OCI-LY1 (cell line): ENCODE measurements around the gene FBXL17.

Experiments used
- H2AFZ ChIP-seq: fragments of 200-600 bp; sonication (generic), shearing (Covaris generic); 2 replicates; pipeline ENCODE4 v1.6.0; 2014; ENCODE audit warnings: antibody characterized with exemption, mild to moderate bottlenecking, low read length
- H3F3A ChIP-seq: fragments of 200-600 bp; sonication (generic), shearing (Covaris generic); 2 replicates; pipeline ENCODE4 v1.6.0; 2014; ENCODE audit warnings: mild to moderate bottlenecking, antibody characterized with exemption, low read length, moderate library complexity; ENCODE audit not compliant: insufficient read depth
- H3K27ac ChIP-seq: fragments of 200-600 bp; sonication (generic); 2 replicates; pipeline ENCODE4 v1.5.1; 2014; ENCODE audit warnings: low read length, mixed run types, mild to moderate bottlenecking, low read depth; ENCODE audit not compliant: poor library complexity, severe bottlenecking
- H3K27me3 ChIP-seq: fragments of 200-600 bp; sonication (generic); 2 replicates; pipeline ENCODE4 v1.6.0; 2014; ENCODE audit warnings: antibody characterized with exemption, mild to moderate bottlenecking, low read length, moderate library complexity; ENCODE audit not compliant: insufficient read depth
- H3K36me3 ChIP-seq: fragments of 200-600 bp; sonication (generic); 2 replicates; pipeline ENCODE4 v1.6.1; 2014; ENCODE audit warnings: mild to moderate bottlenecking, antibody characterized with exemption, low read length, moderate library complexity, mixed read lengths; ENCODE audit not compliant: insufficient read depth
- H3K4me1 ChIP-seq: fragments of 200-600 bp; sonication (generic); 2 replicates; pipeline ENCODE4 v1.5.1; 2014; ENCODE audit warnings: mild to moderate bottlenecking, low read length, moderate library complexity; ENCODE audit not compliant: insufficient read depth, severe bottlenecking
- H3K4me2 ChIP-seq: fragments of 200-600 bp; sonication (generic), shearing (Covaris generic); 2 replicates; pipeline ENCODE4 v1.6.1; 2014; ENCODE audit warnings: low read length
- H3K4me3 ChIP-seq: fragments of 200-600 bp; sonication (generic); 2 replicates; pipeline ENCODE4 v1.5.1; 2014; ENCODE audit warnings: low read length, low read depth, mild to moderate bottlenecking, mixed read lengths; ENCODE audit not compliant: poor library complexity, severe bottlenecking
- H3K79me2 ChIP-seq: fragments of 200-600 bp; shearing (Covaris generic); 2 replicates; pipeline ENCODE4 v1.6.1; 2016; ENCODE audit warnings: mixed run types, low read length, mixed read lengths; ENCODE audit not compliant: insufficient read depth
- H3K9ac ChIP-seq: fragments of 200-600 bp; sonication (generic), shearing (Covaris generic); 2 replicates; pipeline ENCODE4 v1.6.1; 2014; ENCODE audit warnings: mild to moderate bottlenecking, low read length, mixed read lengths
- H3K9me2 ChIP-seq: fragments of 200-600 bp; sonication (generic), shearing (Covaris generic); 2 replicates; pipeline ENCODE4 v1.6.1; 2014; ENCODE audit warnings: low read depth, mild to moderate bottlenecking, low read length, mixed read lengths
- H3K9me3 ChIP-seq: fragments of 200-600 bp; shearing (Covaris generic); 2 replicates; pipeline ENCODE4 v1.6.1; 2014; ENCODE audit warnings: low read length, mixed read lengths
- H4K20me1 ChIP-seq: fragments of 200-600 bp; sonication (generic), shearing (Covaris generic); 2 replicates; pipeline ENCODE4 v1.6.0; 2016; ENCODE audit warnings: mild to moderate bottlenecking, low read length; ENCODE audit not compliant: insufficient read depth
- EZH2 ChIP-seq: fragments of 200-600 bp; sonication (generic), shearing (Covaris generic); IDR thresholded peaks from 2 replicates; pipeline ENCODE4 v1.8.0; 2017; ENCODE audit warnings: borderline replicate concordance, mixed run types, mild to moderate bottlenecking, antibody characterized with exemption, low read length, moderate library complexity, mixed read lengths
- TF ChIP-seq, protein P1 (sequence below): fragments of 200-600 bp; sonication (generic), shearing (Covaris generic); IDR thresholded peaks from 2 replicates; pipeline ENCODE4 v1.5.1; 2017; ENCODE audit warnings: mild to moderate bottlenecking, antibody characterized with exemption, low read length, moderate library complexity, mixed read lengths

The FBXL17 gene

DNA sequence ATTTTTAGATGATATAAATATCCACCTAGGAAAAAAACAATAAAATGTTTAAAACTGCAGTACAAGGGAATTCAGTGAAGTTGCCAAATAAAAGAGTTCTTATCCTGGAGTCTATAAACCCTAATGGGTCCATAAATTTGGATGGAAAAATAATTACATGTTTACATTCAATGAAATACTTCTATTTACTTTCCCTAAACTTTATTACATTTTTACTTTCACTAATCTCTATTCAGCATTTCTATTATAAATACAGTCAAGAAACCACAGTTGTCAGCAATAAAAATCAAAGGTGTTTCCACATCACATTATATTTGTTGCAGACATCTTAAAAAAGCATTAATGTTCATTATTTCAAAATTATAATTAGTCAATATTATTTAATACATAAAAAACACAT lies 118.6 kb downstream of the FBXL17 start:
- no peak overlapping the region for H3K4me3 ChIP-seq
- H3K9me3 ChIP-seq: no peaks in the 10 kb centered on the region
- no peaks in the 10 kb centered on the region for H3K79me2 ChIP-seq
- TF ChIP-seq, protein P1, sequence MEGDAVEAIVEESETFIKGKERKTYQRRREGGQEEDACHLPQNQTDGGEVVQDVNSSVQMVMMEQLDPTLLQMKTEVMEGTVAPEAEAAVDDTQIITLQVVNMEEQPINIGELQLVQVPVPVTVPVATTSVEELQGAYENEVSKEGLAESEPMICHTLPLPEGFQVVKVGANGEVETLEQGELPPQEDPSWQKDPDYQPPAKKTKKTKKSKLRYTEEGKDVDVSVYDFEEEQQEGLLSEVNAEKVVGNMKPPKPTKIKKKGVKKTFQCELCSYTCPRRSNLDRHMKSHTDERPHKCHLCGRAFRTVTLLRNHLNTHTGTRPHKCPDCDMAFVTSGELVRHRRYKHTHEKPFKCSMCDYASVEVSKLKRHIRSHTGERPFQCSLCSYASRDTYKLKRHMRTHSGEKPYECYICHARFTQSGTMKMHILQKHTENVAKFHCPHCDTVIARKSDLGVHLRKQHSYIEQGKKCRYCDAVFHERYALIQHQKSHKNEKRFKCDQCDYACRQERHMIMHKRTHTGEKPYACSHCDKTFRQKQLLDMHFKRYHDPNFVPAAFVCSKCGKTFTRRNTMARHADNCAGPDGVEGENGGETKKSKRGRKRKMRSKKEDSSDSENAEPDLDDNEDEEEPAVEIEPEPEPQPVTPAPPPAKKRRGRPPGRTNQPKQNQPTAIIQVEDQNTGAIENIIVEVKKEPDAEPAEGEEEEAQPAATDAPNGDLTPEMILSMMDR: no peak
- no peak for TF ChIP-seq EZH2
- no peaks in the 10 kb centered on the region; the same call in 1 of the 2 replicates for H3F3A ChIP-seq
- no peak overlapping the region for H3K27ac ChIP-seq
- no peaks in the 10 kb centered on the region for H3K9me2 ChIP-seq
- H4K20me1 ChIP-seq: no peaks in the 10 kb centered on the region
- no peaks in the 10 kb centered on the region for H3K27me3 ChIP-seq
- no peaks in the 10 kb centered on the region for H3K36me3 ChIP-seq
- H2AFZ ChIP-seq: no peak overlapping the region
- no peak overlapping the region for H3K4me2 ChIP-seq
- no peak overlapping the region for H3K9ac ChIP-seq
- H3K4me1 ChIP-seq: peaks cover 3% of the 10 kb centered on the region

DNA sequence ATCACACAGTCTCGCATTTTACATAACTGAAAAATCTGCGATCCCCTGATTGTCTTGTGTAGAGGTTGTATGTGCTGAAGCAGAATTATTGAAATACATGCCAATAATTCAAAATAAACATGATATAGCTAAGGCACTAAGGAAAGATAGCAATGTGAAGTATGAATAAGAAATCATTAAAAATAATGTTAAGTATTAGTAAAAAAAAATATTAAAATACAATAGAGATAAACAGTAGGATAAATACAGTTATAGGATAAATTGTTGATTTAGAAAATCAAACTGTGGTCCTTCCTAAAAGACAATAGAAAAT lies 121.1 kb downstream of the FBXL17 start:
- peak overlapping the region; percentile 42 for H3K4me3 ChIP-seq
- no peaks in the 10 kb centered on the region for H3K36me3 ChIP-seq
- no peak overlapping the region for H3K27ac ChIP-seq
- H2AFZ ChIP-seq: no peak overlapping the region
- H3K4me1 ChIP-seq: peaks cover 3% of the 10 kb centered on the region
- H3K9ac ChIP-seq: no peak overlapping the region
- H3K4me2 ChIP-seq: peak overlapping the region; percentile 64
- no peaks in the 10 kb centered on the region for H3K27me3 ChIP-seq
- H3K79me2 ChIP-seq: no peaks in the 10 kb centered on the region
- H3K9me3 ChIP-seq: no peaks in the 10 kb centered on the region
- TF ChIP-seq EZH2: no peak
- TF ChIP-seq, protein P1: no peak; the same call in 1 of the 2 replicates
- H4K20me1 ChIP-seq: no peaks in the 10 kb centered on the region
- H3K9me2 ChIP-seq: no peaks in the 10 kb centered on the region
- no peaks in the 10 kb centered on the region; the same call in 1 of the 2 replicates for H3F3A ChIP-seq

DNA sequence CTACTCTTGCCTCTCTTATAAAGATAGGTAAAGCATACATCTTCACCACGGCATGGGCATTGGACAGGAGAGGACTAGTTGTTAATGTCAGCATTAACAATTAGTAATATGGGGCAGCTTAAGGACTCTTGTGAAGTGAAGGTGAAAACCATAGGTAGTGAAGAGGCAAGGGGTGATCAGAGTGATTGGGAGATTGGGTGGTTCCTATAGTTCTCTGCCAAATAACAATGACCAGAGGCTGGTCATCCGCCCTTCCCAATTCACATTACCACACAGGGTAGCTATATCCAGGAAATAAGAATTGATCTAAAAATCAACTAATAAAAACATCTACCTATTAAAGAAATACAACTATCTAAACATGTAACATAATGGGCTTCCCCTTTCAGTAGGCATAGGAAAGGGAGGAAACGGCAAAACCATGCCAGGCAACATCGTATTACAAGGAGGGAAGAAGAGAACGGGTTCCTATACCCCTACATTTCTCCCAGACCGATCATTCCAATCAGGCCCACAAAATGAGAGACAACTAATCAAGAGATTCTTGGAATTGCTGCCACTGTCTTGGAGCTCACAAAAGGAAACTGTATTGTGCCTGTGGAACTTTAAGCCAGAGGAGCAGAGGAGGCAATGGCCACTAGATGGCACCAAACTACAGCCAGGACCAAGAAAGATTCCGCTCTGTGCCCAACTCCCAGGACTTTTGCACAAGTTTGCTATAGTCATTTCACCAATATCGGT lies 121.6 kb downstream of the FBXL17 start:
- Histone ChIP-seq H3K4me2 (peak overlapping the region; percentile 64), H3K27me3 (no peaks in the 10 kb centered on the region), H3K9me2 (no peaks in the 10 kb centered on the region), H3K9me3 (no peaks in the 10 kb centered on the region), H2AFZ (no peak overlapping the region), H3K4me3 (peak overlapping the region; percentile 42), H4K20me1 (no peaks in the 10 kb centered on the region), H3K9ac (peak overlapping the region; percentile 41; the same call in 1 of the 2 replicates), H3F3A (no peaks in the 10 kb centered on the region; the same call in 1 of the 2 replicates), H3K27ac (no peak overlapping the region), H3K4me1 (peaks cover 3% of the 10 kb centered on the region), H3K79me2 (no peaks in the 10 kb centered on the region), H3K36me3 (no peaks in the 10 kb centered on the region)
- no peak for TF ChIP-seq EZH2
- TF ChIP-seq, protein P1: peak; percentile 99
